Activated T-helper 9 cell treated with anti-CD3 and anti-CD28 coated beads, Interleukin-2, amount 50 U/mL, for 16 hours (primary cell): Measurements from ENCODE around the gene TASP1.

ENCODE experiments used
- DNase-seq: peaks from one replicate; pipeline ENCODE4 v3.0.0-alpha.2; 2020; ENCODE audit warnings: low read depth

TASP1 gene

GRCh38 chr20:13571662-13572061 is 67.1 kb downstream of the TASP1 start:
- DNase-seq = no peak

- DNase-seq = no peak
These were observed 71.1 kb downstream of the TASP1 start for GRCh38 chr20:13567663-13568062.

- no peak for DNase-seq
These were observed 74.9 kb downstream of the TASP1 start for GRCh38 chr20:13563854-13564253.

DNA sequence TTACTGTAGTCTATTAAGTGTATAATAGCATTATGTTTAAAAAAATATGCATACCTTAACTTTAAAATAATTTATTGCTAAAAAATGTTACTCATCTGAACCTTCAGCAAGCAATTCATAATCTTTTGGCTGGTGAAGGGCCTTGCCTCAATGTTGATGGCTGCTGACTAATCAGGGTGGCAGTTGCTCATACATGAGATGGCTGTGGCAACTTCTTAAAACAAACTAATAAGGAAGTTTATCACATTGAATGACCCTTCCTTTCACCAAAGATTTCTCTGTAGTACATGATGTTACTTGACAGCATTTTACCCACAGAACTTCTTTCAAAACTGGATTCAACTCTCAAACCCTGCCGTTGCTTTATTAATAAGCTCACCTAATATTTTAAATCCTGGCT is 84.0 kb downstream of the TASP1 start:
- DNase-seq = no peak

GRCh38 chr20:13554076-13554475 is 84.7 kb downstream of the TASP1 start:
- no peak for DNase-seq

GRCh38 chr20:13552061-13552460 is 86.7 kb downstream of the TASP1 start:
- no peak for DNase-seq

GRCh38 chr20:13549451-13549850 is 89.3 kb downstream of the TASP1 start:
- no peak for DNase-seq

DNA sequence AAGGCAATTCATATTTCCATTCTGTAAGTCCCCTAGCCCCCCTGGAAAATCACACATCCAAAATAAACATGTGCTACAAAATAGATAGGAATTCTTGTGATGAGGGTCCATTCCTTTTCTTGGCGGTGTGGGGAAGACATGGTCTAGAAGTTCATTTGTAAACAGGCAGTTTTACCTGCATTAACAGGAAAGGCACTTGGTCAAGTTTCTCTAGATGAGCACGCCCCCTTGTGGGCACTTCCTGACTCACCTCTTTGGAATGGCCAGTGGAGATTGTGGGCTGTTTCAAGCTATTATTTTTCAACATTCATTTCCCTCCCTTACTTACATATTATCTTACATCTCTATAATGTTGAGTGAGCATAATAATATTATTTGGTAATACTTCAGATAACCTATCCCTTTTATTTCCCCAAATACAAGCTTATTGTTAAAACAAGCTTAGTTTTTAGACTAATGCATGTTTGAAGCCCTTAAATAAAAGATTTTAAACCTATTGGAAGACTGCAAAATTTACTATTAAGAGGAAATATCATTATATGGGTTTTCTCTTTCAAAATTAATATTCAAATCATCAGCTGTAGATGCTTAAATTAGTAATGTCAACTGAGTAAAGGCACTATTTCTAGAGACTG is 92.1 kb downstream of the TASP1 start:
- DNase-seq = peak; percentile 38

DNA sequence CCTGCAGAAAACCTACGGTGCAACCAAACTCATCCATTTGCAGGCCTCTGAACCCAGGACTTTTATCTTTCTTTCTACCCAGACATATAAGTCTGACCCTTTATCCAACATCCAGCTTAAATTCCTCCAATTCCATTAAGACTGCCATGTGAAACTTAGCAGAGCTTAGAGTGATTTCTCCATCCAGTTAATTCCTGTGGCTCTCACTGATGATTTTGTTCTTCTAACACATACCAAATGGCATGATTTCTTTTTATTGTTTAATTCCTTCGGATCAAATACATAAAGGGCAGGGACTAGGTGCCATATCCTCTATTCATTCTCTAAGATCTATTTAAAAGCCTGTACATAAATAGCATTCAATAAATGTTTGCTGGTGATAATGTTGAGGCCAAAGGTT is 92.9 kb downstream of the TASP1 start:
- DNase-seq = no peak

DNA sequence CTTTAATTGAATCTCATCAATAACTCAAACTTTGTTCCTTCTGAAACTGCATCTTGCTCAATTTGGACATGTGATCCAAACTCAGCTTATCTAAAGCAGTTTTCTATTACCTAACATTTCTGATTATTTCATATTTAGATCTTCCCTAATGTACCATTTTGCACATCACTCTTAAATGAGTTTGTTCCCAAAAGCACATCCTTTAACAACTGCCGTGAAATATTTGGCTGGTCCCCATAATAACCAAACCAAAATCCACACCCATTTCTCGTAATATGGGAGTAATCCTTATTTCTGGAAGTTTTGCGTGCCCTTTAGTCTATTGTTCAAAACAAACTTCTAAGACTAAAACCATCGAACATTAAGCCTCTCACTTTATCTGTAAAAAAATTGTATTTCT is 94.9 kb downstream of the TASP1 start:
- DNase-seq = no peak

GRCh38 chr20:13535627-13536026 is 103.1 kb downstream of the TASP1 start:
- no peak for DNase-seq

DNA sequence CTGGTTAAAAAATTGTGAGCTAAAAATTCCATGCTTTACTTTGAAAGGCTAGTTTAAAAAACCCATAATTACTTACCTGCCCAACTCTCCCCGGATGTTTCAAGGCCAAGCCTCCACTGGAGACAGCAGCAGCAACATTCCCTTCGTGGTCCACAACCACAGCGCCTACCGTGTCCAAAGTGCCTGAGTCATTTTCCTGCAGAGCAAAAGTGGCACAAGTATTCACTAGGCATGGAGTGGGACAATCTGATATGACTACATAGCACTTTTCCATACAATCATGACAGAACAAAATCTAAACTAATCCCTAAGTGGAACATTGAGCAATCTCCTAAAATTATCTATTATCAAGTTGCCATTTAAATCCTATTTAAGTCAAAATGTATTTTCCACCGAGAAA is 104.8 kb downstream of the TASP1 start:
- DNase-seq = no peak

- DNase-seq = no peak
These were observed 108.6 kb downstream of the TASP1 start for GRCh38 chr20:13530146-13530545.

DNA sequence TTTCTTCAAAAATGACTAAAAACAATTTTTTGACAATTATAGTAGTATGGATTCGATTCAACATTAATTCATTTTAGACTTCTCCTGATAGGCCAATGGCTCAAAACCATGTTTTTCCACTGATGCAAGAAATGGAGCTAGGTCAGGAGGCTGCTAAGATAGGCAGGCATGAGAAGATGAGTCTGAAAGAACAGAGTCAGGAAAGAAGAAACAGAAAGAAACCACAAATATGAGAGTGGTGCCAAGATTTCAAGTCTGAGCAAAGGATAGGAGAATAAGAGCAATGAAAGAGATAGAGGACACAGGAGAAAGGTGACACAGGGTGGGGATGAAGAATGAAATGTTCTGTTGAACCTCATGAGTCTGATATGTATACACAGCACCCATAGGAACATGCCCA is 112.2 kb downstream of the TASP1 start:
- DNase-seq = no peak

GRCh38 chr20:13525225-13525940 is 113.3 kb downstream of the TASP1 start:
- no peak for DNase-seq

DNA sequence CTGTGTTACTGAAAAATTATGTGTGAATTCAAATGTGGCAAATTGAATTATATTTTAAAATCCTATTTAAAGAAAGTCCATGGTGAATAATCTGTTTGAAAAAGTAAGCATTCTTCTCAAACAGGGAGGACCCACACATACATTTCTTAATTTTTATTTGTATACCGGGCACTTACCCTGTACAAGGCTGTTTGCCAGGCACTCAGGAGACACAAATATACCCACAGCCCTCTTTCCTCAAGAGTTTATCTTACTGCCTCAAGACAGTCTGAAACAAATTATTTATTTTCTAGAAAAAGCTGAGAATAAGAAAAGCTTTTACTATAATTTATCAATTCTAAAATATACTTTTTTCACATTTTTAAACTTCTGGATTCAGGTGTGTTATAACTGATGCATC is 114.4 kb downstream of the TASP1 start:
- DNase-seq = no peak

DNA sequence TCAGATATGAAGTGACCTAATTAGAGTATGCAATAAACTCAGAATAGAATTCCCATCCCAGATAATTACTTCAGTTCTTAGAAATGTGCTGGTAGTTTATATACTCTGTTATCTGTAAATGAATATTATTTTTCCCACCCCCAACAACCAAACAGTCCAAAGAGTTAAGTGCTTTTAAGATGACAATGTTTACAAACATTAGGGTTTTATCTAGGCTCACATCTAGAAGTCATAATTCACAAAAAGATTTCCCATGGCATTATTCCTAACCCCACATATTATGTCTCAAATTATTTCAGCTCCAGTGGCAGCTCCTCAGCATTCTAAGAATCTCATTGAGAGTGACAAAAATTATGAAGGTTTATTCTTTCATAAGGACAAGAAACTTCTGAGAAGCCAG is 120.9 kb downstream of the TASP1 start:
- no peak for DNase-seq

GRCh38 chr20:13515796-13516558 is 122.8 kb downstream of the TASP1 start:
- no peak for DNase-seq

DNA sequence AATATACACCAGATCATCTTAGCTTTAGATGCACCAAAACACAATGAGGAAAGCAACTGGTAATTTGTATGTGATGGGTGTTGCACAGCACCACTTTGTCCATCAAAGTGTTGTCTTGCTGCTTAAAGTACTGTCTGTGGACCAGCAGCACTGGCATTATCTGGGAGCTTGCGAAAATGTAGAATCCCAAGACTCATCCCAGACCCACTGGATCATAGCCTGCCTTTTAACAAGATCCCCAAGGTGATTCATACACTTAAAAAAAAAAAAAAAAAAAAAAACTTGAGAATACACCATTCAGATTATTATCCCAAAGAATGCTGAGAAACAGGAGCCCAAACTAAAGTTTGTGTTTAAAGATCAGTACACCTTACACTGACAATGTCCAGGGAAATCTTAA is 123.4 kb downstream of the TASP1 start:
- no peak for DNase-seq

DNA sequence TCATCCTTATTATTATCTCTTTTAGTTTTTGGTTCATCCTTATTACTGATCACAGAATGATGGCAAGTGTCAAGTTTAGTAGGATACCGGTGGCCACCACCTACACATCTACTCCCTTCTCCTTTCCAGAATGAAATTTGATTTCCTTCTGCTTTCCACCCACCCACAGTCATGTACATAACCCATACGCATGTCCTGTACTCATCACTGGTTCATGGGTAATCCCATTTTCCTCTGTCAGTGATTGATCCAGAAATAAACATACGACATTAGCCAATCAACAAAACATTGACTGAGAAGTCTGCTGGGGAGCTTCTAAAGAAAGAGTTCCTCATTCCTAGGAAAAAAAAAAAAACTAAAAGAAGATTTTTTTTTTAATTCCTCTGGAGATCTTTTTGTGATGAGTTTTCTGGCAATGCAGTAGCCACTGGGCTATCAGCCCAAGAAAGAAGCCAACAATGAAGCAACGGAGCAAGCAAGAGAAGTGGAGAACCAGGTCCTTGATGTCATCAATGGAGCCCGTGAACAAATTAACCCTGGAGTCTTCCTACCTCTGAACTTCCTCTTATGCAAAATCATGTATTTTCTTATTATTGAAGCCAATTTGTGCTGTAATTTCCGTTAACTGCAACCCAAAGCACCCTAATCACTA is 127.8 kb downstream of the TASP1 start:
- no peak for DNase-seq

- DNase-seq = no peak
These were observed 131.1 kb downstream of the TASP1 start for GRCh38 chr20:13507646-13508045.

GRCh38 chr20:13501500-13501899 is 137.2 kb downstream of the TASP1 start:
- no peak for DNase-seq

- DNase-seq = no peak
These were observed 144.7 kb downstream of the TASP1 start for GRCh38 chr20:13494019-13494418.
